Stimulated activated CD8-positive, alpha-beta memory T cell treated with anti-CD3 and anti-CD28 coated beads, Interleukin-2, amount 100 ng/mL, for 1 hour (primary cell): ENCODE measurements around the gene EXOC3L4.
"Not testable (repeated sequence)": the region's sequence is repeated elsewhere in the genome, so short reads cannot be mapped to it uniquely, and the experiment has no call there.

Experiments used
- DNase-seq, 2 donors: peaks; one replicate each; pipeline ENCODE4 v3.0.0-alpha.2; 2020; ENCODE audit warnings: low read depth in 2 of 2

The EXOC3L4 gene

GRCh38 chr14:103151270-103151945, 56.9 kb downstream of the EXOC3L4 start:
- DNase-seq: no peak

GRCh38 chr14:103155010-103155409, 60.5 kb downstream of the EXOC3L4 start:
- DNase-seq: no peak

GRCh38 chr14:103155416-103155815, 60.9 kb downstream of the EXOC3L4 start:
- DNase-seq: not testable (repeated sequence)

GRCh38 chr14:103155826-103156394, 61.4 kb downstream of the EXOC3L4 start:
- no peak for DNase-seq

- DNase-seq: no peak
Observed at GRCh38 chr14:103156651-103157378, 62.3 kb downstream of the EXOC3L4 start.

- no peak for DNase-seq
Observed at GRCh38 chr14:103157969-103158368, 63.4 kb downstream of the EXOC3L4 start.

GRCh38 chr14:103158688-103159087, 64.2 kb downstream of the EXOC3L4 start:
- no peak for DNase-seq
